Duodenal mucosa (tissue), 2 donors: Measurements from ENCODE around the gene LRMDA.
"Not testable (repeated sequence)": the region's sequence is repeated elsewhere in the genome, so short reads cannot be mapped to it uniquely, and the experiment has no call there.

ENCODE experiments used
- H3K27ac ChIP-seq: one replicate; pipeline ENCODE4 v1.7.0; 2013; ENCODE audit warnings: low read depth, low read length
- H3K27me3 ChIP-seq, 2 donors: one replicate each; pipeline ENCODE4 v1.7.0; 2013; ENCODE audit warnings: low read length in 2 of 2, control low read depth in 1 of 2; ENCODE audit not compliant: insufficient read depth in 2 of 2, control insufficient read depth in 1 of 2
- H3K36me3 ChIP-seq, 2 donors: one replicate each; pipeline ENCODE4 v1.7.0; 2013; ENCODE audit warnings: low read length in 2 of 2, control low read depth in 1 of 2; ENCODE audit not compliant: insufficient read depth in 2 of 2, control insufficient read depth in 1 of 2
- H3K4me1 ChIP-seq, 2 donors: one replicate each; pipeline ENCODE4 v1.7.0; 2013; ENCODE audit warnings: low read length in 2 of 2, control low read depth in 1 of 2; ENCODE audit not compliant: insufficient read depth in 2 of 2, control insufficient read depth in 1 of 2
- H3K4me3 ChIP-seq, 2 donors: one replicate each; pipeline ENCODE4 v1.7.0; 2013; ENCODE audit warnings: low read length in 2 of 2, low read depth in 1 of 2
- H3K9ac ChIP-seq, 2 donors: one replicate each; pipeline ENCODE4 v1.7.0; 2013; ENCODE audit warnings: low read length in 2 of 2, low read depth in 1 of 2
- H3K9me3 ChIP-seq, 2 donors: one replicate each; pipeline ENCODE4 v1.7.0; 2013; ENCODE audit warnings: low read length in 2 of 2, control low read depth in 1 of 2; ENCODE audit not compliant: control insufficient read depth in 1 of 2

The LRMDA gene

DNA sequence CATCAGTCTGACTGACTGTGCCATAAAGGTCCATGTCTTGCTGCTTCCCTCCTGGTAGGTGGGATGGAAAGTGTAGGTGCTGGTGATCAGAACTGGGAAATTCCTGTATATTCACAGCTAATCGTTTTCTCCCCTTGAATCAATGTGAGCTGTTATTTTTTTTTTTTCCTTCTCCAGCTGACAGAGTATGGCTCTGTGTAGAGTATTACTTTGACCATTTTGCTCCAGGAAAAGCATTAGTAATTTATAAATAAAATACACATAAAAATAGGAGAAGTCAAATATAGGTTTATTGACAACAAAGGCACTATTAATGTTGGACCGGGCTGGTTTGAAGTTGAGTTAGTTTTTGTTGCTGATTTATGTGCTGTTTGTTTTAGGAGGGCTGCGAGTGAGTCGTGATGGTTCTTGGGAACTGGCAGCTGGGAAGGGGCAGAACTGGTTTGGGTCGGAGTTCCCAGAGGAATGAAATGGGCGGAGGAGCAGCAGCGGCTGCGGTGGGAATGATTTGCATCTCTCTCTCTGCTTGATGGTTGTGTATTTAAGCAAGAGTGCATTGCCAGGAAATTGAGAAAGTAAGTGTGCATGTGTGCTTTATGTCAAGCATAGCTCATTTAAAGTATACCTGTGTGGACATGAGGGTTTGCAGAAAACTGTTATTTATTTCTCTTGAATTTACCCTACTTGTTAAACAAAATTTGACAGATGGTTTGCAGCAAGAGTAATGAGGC is 80.9 kb downstream of the LRMDA start:
- Histone ChIP-seq H3K9ac (no peak overlapping the region), H3K4me3 (no peak overlapping the region), H3K9me3 (no peaks in the 10 kb centered on the region), H3K27me3 (no peaks in the 10 kb centered on the region), H3K27ac (no peak overlapping the region), H3K36me3 (no peaks in the 10 kb centered on the region), H3K4me1 (peaks cover 13 to 25% of the 10 kb centered on the region in 2 donors)

DNA sequence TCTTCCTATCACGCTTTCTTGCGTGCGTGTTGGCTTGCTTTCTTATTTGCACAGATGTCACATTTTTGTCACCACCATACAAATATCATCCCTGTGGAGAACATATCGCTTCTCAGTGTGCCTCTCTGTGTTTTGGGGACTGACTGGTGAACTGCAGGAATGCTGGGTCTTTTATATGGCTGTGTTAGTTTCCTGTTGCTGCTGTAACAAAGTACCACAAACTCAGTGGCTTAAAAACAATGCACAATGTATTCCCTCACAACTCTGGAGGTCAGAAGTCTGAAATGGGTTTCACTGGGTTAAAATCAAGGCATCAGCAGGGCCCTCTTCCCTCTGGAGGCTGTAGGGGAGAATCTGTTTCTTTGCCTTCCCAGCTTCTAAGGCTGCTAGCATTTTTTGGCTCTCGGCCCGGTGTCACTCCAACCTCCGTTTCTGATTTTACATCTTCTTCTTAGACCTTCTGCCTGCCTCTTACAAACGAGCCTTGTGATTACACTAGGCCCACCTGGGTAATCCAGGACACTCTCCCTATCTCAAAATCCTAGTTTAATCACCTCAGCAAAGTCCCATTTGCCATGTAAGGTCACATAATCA is 82.0 kb downstream of the LRMDA start:
- Histone ChIP-seq H3K9me3 (no peaks in the 10 kb centered on the region), H3K4me3 (no peak overlapping the region), H3K27ac (no peak overlapping the region), H3K9ac (no peak overlapping the region), H3K27me3 (no peaks in the 10 kb centered on the region), H3K36me3 (no peaks in the 10 kb centered on the region), H3K4me1 (peaks cover 7 to 17% of the 10 kb centered on the region in 2 donors)

DNA sequence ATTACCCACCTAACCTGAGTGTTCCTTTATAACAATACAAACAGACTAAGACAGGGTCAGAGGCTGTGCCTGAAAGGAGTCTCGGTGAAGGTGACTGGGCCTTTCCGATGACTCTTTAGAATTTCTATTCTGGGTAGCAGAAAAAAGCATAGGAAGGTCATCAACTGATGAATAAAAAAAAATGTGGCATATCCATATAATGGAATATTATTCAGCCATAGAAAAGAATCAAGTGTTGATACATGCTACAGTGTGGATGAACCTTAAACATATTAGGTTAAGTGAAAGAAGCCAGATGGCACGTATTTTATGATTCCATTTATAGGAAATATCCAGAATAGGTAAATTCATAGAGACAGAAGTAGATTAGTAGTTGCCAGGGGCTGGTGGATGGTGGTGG is 83.4 kb downstream of the LRMDA start:
- Histone ChIP-seq H3K9me3 (no peaks in the 10 kb centered on the region), H3K4me1 (peaks cover 0 to 6% of the 10 kb centered on the region in 2 donors), H3K27ac (no peak overlapping the region), H3K27me3 (no peaks in the 10 kb centered on the region), H3K9ac (no peak overlapping the region), H3K4me3 (no peak overlapping the region), H3K36me3 (no peaks in the 10 kb centered on the region)

DNA sequence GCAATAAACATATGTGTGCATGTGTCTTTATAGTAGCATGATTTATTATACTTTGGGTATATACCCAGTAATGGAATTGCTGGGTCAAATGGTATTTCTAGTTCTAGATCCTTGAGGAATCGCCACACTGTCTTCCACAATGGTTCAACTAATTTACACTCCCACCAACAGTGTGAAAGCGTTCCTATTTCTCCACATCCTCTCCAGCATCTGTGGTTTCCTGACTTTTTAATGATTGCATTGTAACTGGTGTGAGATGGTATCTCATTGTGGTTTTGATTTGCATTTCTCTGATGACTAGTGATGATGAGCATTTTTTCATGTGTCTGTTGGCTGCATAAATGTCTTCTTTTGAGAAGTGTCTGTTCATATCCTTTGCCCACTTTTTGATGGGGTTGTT is 84.7 kb downstream of the LRMDA start:
- H3K4me3 ChIP-seq, H3K36me3 ChIP-seq, H3K27me3 ChIP-seq, H3K9ac ChIP-seq, H3K27ac ChIP-seq, H3K4me1 ChIP-seq, H3K9me3 ChIP-seq: not testable (repeated sequence)

DNA sequence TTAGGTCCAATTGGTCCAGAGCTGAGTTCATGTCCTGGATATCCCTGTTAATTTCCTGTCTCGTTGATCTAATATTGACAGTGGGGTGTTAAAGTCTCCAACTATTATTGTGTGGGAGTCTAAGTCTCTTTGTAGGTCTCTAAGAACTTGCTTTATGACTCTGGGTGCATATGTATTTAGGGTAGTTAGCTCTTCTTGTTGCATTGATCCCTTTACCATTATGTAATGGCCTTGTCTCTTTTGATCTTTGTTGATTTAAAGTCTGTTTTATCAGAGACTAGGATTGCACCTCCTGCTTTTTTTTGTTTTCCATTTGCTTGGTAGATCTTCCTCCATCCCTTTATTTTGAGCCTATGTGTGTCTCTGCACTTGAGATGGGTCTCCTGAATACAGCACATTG is 87.8 kb downstream of the LRMDA start:
- H3K27ac ChIP-seq, H3K9me3 ChIP-seq, H3K27me3 ChIP-seq, H3K4me3 ChIP-seq, H3K9ac ChIP-seq, H3K36me3 ChIP-seq, H3K4me1 ChIP-seq: not testable (repeated sequence)

DNA sequence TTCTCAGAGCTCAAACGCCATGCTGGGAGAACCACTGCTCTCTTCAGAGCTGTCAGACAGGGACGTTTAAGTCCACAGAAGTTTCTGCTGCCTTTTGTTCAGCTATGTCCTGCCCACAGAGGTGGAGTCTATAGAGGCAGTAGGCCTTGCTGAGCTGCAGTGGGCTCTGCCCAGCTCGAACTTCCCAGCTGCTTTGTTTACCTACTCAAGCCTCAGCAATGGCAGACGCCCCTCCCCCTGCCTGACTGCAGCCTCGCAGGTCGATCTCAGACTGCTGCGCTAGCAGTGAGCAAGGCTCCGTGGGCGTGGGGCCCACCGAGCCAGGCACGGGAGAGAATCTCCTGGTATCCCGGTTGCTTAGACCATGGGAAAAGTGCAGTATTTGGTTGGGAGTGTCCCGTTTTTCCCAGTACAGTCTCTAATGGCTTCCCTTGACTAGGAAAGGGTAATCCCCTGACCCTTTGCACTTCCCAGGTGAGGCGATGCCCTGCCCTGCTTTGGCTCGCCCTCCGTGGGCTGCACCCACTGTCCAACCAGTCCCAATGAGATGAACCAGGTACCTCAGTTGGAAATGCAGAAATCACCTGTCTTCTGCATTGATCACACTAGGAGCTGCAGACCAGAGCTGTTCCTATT is 89.9 kb downstream of the LRMDA start:
- H3K9me3 ChIP-seq, H3K36me3 ChIP-seq, H3K4me3 ChIP-seq, H3K27me3 ChIP-seq, H3K4me1 ChIP-seq, H3K9ac ChIP-seq, H3K27ac ChIP-seq: not testable (repeated sequence)

DNA sequence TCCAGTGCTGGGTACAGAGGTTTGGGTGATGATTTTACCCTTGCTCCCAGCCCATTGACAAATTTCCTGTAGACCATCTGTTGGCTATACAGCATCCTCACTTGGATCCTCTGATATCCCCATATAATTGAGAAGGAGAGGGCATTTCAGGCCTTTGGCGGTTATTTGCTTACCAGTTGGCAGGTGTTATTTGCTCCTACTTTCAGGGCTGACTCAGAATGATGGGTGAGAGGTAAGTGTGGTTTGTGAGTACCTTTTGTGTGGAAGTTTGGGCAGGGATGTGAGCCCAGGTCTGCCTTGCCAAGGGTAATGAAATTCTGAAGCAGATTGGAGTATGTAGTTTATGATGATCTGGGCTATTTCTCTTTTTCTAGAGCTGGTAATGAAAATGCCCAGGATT is 93.6 kb downstream of the LRMDA start:
- no peak overlapping the region for H3K4me3 ChIP-seq
- no peaks in the 10 kb centered on the region for H3K27me3 ChIP-seq
- no peaks in the 10 kb centered on the region for H3K9me3 ChIP-seq
- H3K9ac ChIP-seq = no peak overlapping the region
- H3K27ac ChIP-seq = no peak overlapping the region
- no peaks in the 10 kb centered on the region for H3K4me1 ChIP-seq
- no peaks in the 10 kb centered on the region for H3K36me3 ChIP-seq

DNA sequence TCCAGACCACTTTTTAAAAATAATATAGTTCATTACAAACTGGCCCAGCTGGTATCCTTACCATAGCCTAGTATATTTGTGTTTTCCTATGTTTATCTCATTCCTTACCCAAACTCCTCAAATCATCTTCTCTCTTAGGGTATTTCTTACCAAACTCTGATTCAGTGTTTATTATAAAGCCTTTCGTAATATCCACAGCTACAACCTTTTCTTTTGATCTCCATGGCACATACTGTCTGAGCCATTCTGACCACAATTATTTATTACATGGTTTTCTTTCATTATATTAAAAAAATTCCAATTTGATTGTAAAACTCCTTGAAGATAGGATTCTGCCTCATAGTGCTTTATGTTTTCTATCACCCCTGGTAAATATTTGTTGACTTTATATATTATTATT is 94.2 kb downstream of the LRMDA start:
- H3K9ac ChIP-seq = no peak overlapping the region
- no peaks in the 10 kb centered on the region for H3K9me3 ChIP-seq
- no peak overlapping the region for H3K27ac ChIP-seq
- no peaks in the 10 kb centered on the region for H3K36me3 ChIP-seq
- no peaks in the 10 kb centered on the region for H3K27me3 ChIP-seq
- no peak overlapping the region for H3K4me3 ChIP-seq
- H3K4me1 ChIP-seq = no peaks in the 10 kb centered on the region

DNA sequence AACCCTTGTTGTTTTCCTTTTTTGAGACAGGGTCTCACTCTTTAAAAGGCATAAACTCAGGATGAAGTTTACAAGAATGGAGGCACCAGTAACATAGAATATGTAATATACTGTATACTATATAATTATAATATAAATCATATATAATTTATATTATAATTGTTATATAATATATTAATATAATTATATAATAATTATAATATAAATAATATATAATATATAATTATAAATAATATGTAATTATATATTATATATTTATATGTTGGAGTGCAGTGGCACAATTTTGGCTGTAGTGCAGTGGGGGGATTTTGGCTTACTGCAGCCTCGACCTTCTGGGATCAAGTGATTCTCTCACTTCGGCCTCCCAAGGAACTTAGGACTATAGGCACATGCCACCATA is 96.1 kb downstream of the LRMDA start:
- Histone ChIP-seq H3K36me3 (no peaks in the 10 kb centered on the region), H3K4me1 (no peaks in the 10 kb centered on the region)

DNA sequence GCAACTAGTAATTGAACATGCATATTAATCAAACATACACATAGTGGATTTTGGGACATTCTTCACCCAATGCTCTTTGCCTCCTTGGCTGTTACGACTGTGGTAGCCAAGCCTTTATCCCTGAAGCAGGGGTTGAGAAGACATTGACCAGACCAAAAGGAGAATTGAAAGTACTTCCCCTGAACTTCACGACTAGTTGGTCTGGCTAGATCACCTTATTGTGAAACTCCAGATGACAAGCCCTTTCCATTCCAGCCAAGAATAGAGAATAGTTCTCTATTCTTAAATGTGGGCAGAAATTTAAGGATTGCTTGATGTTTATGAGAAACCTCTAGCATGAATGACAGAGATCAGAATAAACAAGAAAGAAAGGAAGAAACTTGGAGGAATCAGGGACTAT is 97.0 kb downstream of the LRMDA start:
- no peak overlapping the region for H3K9ac ChIP-seq
- H3K36me3 ChIP-seq = no peaks in the 10 kb centered on the region
- no peaks in the 10 kb centered on the region for H3K9me3 ChIP-seq
- H3K4me1 ChIP-seq = no peaks in the 10 kb centered on the region
- H3K4me3 ChIP-seq = no peak overlapping the region
- H3K27ac ChIP-seq = no peak overlapping the region
- no peaks in the 10 kb centered on the region for H3K27me3 ChIP-seq

More for the DNA sequence above, 96.1 kb downstream of the LRMDA start:
- no peaks in the 10 kb centered on the region for H3K9me3 ChIP-seq
- H3K9ac ChIP-seq = no peak overlapping the region
- H3K27ac ChIP-seq = no peak overlapping the region
- no peak overlapping the region for H3K4me3 ChIP-seq
- no peaks in the 10 kb centered on the region for H3K27me3 ChIP-seq
